ENCODE measurements around the gene SHROOM1.

The SHROOM1 gene

GRCh38 chr5:132865668-132866341 lies 35.4 kb upstream of the SHROOM1 start:
- H3K79me2 ChIP-seq (ENCODE audit: insufficient read depth, low read length), result peaks cover 22% of the 10 kb centered on the region
- no peaks in the 10 kb centered on the region for H3K9me2 ChIP-seq (replicated peaks; ENCODE audit: low read depth, low read length)
- H3K27me3 ChIP-seq (ENCODE audit: insufficient read depth, low read length, poor library complexity, severe bottlenecking), result no peaks in the 10 kb centered on the region

GRCh38 chr5:132860742-132861141 lies 30.3 kb upstream of the SHROOM1 start:
- Histone ChIP-seq H3K4me1 (ENCODE audit: insufficient read depth, low read length, poor library complexity, severe bottlenecking) (no peaks in the 10 kb centered on the region), H3K27me3 (ENCODE audit: insufficient read depth, low read length, poor library complexity, severe bottlenecking) (no peaks in the 10 kb centered on the region), H3F3A (ENCODE audit: low read depth) (no peaks in the 10 kb centered on the region), H3K79me2 (ENCODE audit: insufficient read depth, low read length) (0 out of 2 replicates have a peak, but pooled peaks cover 1% of the 10 kb centered on the region), H3K9ac (ENCODE audit: low read depth, low read length, poor library complexity, severe bottlenecking) (no peak overlapping the region), H3K4me3 (ENCODE audit: low read length, poor library complexity, severe bottlenecking) (no peak overlapping the region), H3K9me2 (replicated peaks; ENCODE audit: low read depth, low read length) (no peaks in the 10 kb centered on the region), H4K20me1 (ENCODE audit: insufficient read depth, low read length, poor library complexity, severe bottlenecking) (no peaks in the 10 kb centered on the region), H3K36me3 (ENCODE audit: insufficient read depth, low read length) (no peaks in the 10 kb centered on the region), H2AFZ (ENCODE audit: low read length) (no peak overlapping the region), H3K9me3 (ENCODE audit: insufficient read depth, low read depth, low read length) (no peaks in the 10 kb centered on the region), H3K4me2 (ENCODE audit: low read depth, low read length, poor library complexity, severe bottlenecking) (no peak overlapping the region)
- no peak for TF ChIP-seq EZH2phosphoT487 (IDR thresholded peaks at IDR 0.05; ENCODE audit: borderline replicate concordance)
- TF ChIP-seq CTCF (conservative IDR thresholded peaks at IDR 0.05; ENCODE audit: low read length), result no peak

More at GRCh38 chr5:132865668-132866341, 35.4 kb upstream of the SHROOM1 start:
- no peaks in the 10 kb centered on the region for H3F3A ChIP-seq (ENCODE audit: low read depth)
- H3K4me1 ChIP-seq (ENCODE audit: insufficient read depth, low read length, poor library complexity, severe bottlenecking), result peaks cover 5% of the 10 kb centered on the region
- peak overlapping the region; percentile 84 for H3K9ac ChIP-seq (ENCODE audit: low read depth, low read length, poor library complexity, severe bottlenecking)
- TF ChIP-seq EZH2phosphoT487 (IDR thresholded peaks at IDR 0.05; ENCODE audit: borderline replicate concordance) (no peak), CTCF (conservative IDR thresholded peaks at IDR 0.05; ENCODE audit: low read length) (no peak)
- peak overlapping the region; percentile 88 for H3K4me3 ChIP-seq (ENCODE audit: low read length, poor library complexity, severe bottlenecking)
- H3K36me3 ChIP-seq (ENCODE audit: insufficient read depth, low read length), result peaks cover 7% of the 10 kb centered on the region; the same call in 1 of the 2 replicates
- peak overlapping the region; percentile 84 for H2AFZ ChIP-seq (ENCODE audit: low read length)
- peak overlapping the region; percentile 86 for H3K4me2 ChIP-seq (ENCODE audit: low read depth, low read length, poor library complexity, severe bottlenecking)
- H4K20me1 ChIP-seq (ENCODE audit: insufficient read depth, low read length, poor library complexity, severe bottlenecking), result peaks cover 11% of the 10 kb centered on the region
- no peaks in the 10 kb centered on the region for H3K9me3 ChIP-seq (ENCODE audit: insufficient read depth, low read depth, low read length)

DNA sequence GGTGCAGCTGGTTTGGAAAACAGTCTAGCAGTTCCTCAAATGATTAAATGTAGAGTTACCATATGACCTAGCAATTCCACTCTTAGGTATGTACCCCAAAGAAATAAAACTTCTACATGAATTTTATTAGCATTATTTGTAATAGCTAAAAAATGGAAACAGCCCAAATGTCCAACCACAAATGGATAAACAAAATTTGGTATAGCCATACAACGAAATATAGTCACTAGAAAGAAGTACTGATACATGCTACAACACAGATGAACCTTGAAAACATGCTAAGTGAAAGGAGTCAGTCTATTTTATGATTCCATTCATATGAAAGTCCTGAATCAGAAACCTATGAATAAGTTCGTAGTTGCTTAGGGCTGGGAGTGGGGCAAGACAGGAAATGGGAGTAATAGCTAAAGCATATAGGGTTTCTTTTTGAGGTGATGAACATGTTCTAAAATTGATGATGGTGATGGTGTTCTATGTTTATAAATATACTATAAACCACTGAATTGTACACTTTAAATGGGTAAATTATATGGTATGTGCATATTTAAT lies 29.5 kb upstream of the SHROOM1 start:
- TF ChIP-seq CTCF (conservative IDR thresholded peaks at IDR 0.05; ENCODE audit: low read length), result no peak
- TF ChIP-seq EZH2phosphoT487 (IDR thresholded peaks at IDR 0.05; ENCODE audit: borderline replicate concordance), result no peak
- no peak overlapping the region for H3K9ac ChIP-seq (ENCODE audit: low read depth, low read length, poor library complexity, severe bottlenecking)
- H3K79me2 ChIP-seq (ENCODE audit: insufficient read depth, low read length), result no peaks in the 10 kb centered on the region
- no peaks in the 10 kb centered on the region for H3K27me3 ChIP-seq (ENCODE audit: insufficient read depth, low read length, poor library complexity, severe bottlenecking)
- no peak overlapping the region for H3K4me3 ChIP-seq (ENCODE audit: low read length, poor library complexity, severe bottlenecking)
- no peaks in the 10 kb centered on the region for H3F3A ChIP-seq (ENCODE audit: low read depth)
- H2AFZ ChIP-seq (ENCODE audit: low read length), result no peak overlapping the region
- H4K20me1 ChIP-seq (ENCODE audit: insufficient read depth, low read length, poor library complexity, severe bottlenecking), result no peaks in the 10 kb centered on the region
- no peaks in the 10 kb centered on the region for H3K4me1 ChIP-seq (ENCODE audit: insufficient read depth, low read length, poor library complexity, severe bottlenecking)
- no peak overlapping the region for H3K4me2 ChIP-seq (ENCODE audit: low read depth, low read length, poor library complexity, severe bottlenecking)
- H3K9me2 ChIP-seq (replicated peaks; ENCODE audit: low read depth, low read length), result no peaks in the 10 kb centered on the region
- no peaks in the 10 kb centered on the region for H3K36me3 ChIP-seq (ENCODE audit: insufficient read depth, low read length)
- H3K9me3 ChIP-seq (ENCODE audit: insufficient read depth, low read depth, low read length), result no peaks in the 10 kb centered on the region

Data from Loucy (cell line).